Epithelial cell of esophagus (primary cell): ENCODE results near the gene MCU.
"Not testable (repeated sequence)": the region's sequence is repeated elsewhere in the genome, so short reads cannot be mapped to it uniquely, and the experiment has no call there.

Experiments
- DNase-seq: peaks from one replicate; pipeline ENCODE4 v3.0.0; 2010; ENCODE audit warnings: low read depth
- H3K4me3 ChIP-seq: 2 replicates; pipeline ENCODE4 v1.5.1; 2011; ENCODE audit warnings: mild to moderate bottlenecking, low read length, control low read depth
- TF ChIP-seq, protein P1 (sequence below): IDR thresholded peaks from 2 replicates; pipeline ENCODE4 v1.5.1; 2011; ENCODE audit warnings: low read depth, mild to moderate bottlenecking, low read length, control low read depth, inconsistent platforms; ENCODE audit not compliant: insufficient read depth; ENCODE audit errors: missing control alignments

Gene MCU

DNA sequence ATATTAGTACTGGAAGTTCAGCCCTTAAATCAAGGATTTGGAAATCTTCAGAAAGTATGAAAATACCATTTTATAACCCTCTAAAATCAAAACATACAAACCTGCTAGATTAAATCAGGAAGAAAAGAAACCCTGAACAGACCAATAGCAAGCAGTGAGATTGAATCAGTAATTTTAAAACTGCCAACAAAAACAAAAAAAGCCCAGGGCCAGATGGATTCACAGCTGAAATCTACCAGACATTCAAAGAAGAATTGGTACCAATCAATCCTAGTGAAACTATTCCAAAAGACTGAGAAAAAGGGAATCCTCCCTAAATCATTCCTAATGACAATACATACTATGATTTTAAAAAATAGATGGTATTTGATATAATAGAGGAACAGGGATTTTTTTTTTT lies 70.1 kb downstream of the MCU start:
- no peak overlapping the region for H3K4me3 ChIP-seq
- no peak for DNase-seq
- TF ChIP-seq, protein P1, sequence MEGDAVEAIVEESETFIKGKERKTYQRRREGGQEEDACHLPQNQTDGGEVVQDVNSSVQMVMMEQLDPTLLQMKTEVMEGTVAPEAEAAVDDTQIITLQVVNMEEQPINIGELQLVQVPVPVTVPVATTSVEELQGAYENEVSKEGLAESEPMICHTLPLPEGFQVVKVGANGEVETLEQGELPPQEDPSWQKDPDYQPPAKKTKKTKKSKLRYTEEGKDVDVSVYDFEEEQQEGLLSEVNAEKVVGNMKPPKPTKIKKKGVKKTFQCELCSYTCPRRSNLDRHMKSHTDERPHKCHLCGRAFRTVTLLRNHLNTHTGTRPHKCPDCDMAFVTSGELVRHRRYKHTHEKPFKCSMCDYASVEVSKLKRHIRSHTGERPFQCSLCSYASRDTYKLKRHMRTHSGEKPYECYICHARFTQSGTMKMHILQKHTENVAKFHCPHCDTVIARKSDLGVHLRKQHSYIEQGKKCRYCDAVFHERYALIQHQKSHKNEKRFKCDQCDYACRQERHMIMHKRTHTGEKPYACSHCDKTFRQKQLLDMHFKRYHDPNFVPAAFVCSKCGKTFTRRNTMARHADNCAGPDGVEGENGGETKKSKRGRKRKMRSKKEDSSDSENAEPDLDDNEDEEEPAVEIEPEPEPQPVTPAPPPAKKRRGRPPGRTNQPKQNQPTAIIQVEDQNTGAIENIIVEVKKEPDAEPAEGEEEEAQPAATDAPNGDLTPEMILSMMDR: no peak

DNA sequence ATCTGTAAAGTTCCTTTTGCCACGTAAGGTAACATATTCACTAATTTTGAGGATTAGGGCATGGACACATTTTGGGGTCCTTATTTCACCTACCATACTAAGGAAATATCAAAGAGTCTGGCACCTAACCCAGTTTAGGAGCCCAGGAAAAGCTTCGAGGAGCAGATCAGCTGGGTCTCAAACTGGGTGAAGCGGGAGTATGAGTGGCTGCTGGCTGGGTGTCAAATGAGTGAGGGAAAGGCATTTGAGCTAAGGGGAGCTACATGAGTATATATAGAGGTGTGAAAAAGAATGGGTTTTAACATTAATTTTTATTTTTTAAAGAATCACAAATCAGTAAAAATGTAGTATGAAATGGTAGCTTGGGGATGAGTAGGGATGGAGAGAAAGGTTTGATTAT lies 71.3 kb downstream of the MCU start:
- DNase-seq: no peak
- no peak overlapping the region for H3K4me3 ChIP-seq
- TF ChIP-seq, protein P1: no peak

GRCh38 chr10:72764151-72764550 lies 72.2 kb downstream of the MCU start:
- DNase-seq: peak; percentile 43
- TF ChIP-seq, protein P1: no peak
- H3K4me3 ChIP-seq: no peak overlapping the region

DNA sequence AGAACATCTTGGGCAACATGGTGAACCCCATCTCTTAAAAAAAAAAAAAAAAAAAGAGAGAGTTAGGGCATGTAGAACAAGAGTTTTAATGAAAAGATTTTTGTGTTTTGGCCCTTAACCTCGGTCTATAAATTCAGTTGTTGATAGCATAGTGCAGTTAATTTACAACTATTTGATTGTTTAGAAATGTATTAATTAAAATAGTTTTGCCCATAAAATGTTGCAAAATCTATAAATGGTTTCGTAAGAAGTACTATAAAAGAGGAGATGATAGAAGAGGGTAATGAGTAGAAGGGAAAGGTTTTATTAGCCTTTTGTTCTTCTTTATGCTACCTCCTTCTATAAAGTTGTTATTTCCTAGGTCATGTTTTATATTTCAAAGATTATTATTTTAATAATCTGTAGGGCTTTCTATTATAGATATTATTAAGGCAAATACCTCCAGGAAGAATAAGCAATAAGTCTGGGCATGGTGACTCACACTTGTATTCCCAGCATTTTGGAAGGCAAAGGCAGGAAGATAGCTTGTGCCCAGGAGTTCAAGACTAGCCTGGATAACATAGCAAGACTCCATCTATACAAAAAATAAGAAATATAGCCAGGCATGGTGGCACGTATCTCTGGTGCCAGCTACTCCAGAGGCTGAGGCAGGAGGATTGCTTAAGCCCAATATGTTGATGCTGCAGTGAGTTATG lies 73.3 kb downstream of the MCU start:
- DNase-seq: peak; percentile 21
- TF ChIP-seq, protein P1: no peak
- H3K4me3 ChIP-seq: no peak overlapping the region

DNA sequence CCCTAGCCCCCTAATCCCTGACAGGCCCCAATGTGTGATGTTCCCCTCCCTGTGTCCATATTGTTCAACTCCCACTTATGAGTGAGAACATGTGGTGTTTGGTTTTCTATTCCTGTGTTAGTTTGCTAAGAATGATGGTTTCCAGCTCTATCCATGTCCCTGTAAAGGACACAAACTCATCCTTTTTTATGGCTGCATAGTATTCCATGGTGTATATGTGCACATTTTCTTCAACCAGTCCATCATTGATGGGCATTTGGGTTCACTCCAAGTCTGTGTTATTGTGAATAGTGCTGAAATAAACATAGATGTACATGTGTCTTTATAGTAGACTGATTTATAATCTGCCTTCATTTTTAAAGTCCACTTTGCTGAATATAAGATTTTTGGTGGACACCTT lies 79.3 kb downstream of the MCU start:
- DNase-seq, H3K4me3 ChIP-seq: not testable (repeated sequence)

DNA sequence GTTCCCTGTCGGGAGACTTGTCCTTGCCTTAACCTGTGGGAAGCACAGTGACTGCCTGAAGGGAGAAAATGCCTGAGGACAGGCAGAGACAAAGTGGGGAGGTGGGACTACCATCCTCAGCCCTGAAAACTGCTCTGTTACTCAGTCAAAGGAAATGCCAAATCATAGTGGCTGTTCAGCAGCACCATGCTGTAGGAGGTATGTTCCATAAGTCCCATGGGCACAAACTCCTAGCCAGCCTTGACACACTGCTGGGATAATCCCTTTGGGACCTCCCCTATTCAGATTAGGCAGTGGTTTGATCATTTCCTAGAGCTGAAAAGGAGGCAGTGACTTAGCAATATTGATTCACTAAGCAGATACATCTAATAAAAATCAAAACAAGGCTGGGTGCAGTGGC lies 80.1 kb downstream of the MCU start:
- TF ChIP-seq, protein P1: no peak
- DNase-seq: no peak
- no peak overlapping the region for H3K4me3 ChIP-seq

GRCh38 chr10:72779874-72780273 lies 87.9 kb downstream of the MCU start:
- TF ChIP-seq, protein P1: no peak
- no peak overlapping the region for H3K4me3 ChIP-seq
- DNase-seq: no peak
